Glomerular visceral epithelial cell (primary cell): ENCODE results near the gene FADS1.
A peak's percentile ranks its signal among the peaks of the same experiment; 100 is the strongest.

Source experiments
- DNase-seq: peaks from one replicate; pipeline ENCODE4 v3.0.0-alpha.2; 2016; ENCODE audit errors: extremely low spot score

FADS1 gene

DNA sequence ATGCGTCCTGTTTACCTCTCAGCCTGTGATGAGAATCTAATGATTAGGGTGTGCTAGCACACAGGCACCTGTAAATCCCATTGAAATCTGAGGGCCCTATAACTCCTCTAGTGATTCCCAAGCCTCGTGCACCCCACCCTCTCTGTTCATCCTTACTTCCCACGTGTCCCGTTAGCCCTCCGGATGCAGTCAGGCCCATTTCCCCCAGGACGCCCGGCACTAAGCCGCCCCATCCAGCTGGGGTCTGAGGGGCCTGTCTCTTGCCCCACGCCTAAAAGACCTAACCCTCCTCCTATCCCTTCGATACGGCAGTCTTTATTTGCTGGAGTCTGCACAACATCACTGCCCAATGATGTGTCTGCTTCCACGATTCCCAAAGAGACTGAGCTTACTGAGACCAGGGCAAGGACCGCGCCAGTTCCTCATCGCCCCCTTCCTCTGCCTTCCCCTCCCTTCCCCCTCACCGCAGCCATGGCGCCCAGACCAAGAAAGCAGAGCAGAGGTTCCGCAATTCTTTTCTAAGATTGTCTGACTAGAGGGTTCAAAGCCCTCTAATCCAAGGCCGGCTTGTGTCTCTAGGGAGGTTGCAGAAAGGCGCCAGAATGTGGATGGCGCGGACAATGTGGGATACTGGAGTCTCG lies 10.2 kb upstream of the FADS1 start:
- no peak for DNase-seq

DNA sequence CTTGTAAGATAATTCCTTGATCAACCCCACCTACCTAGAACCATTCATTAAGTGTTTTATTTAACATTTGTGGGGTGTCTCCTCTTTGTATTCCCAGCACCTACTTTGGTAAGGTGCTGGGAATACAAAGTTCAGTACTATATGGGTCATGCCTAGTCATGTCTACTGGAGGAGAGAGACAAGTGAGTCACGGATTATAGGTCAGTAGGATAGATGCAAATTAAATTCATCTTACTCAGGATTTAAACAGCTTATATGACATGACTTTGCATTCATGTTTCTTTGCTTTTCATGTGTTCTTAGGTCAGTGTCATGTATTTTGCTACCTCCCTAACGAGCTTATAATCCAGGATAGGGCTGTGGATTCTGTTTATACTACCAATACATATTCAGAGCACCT lies 3.4 kb upstream of the FADS1 start:
- DNase-seq = peak; percentile 25

GRCh38 chr11:61817471-61818202 lies 834 bp upstream of the FADS1 start:
- DNase-seq = no peak

- peak; percentile 81 for DNase-seq
These were observed 740 bp downstream of the FADS1 start for GRCh38 chr11:61815790-61816735.

DNA sequence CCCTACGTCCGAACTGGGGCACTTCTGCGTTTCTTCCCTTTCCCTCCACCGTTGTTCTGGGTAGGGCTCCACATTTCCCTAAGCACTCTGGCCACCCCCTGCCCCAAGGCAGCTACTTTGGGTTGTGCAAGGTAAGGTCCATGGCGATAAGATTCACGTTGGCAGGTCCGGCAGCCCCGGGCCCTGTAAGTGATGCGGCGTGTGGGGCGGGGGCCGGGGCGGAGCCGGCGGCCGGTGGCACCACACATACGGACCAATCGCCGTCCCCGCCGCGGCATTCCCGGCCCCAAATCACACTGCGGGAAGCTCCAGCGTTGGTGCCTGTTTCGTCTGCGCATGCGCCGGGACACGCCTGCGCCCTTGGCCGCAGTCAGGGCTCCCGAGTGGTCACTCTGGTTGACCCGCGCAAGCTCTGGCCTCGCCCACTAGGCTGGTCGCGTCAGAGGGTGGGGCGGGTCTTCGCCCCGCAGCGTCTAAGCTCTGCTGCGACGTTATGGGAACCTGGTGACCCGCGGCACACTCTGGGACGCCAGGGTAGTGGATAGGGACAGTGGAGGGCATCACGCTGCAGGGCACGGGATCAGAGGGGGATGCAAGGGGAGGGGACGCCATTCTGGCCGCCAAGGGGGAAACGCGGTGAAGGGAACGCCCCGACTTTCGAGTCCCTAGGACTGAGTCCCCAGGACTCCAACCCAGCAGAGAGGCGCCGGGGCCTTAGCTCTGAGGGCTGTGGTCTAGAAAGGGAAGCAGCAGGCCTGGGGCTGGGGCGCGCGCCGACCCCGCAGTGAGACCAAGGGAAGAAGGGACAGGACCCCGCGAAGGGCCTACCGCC lies 1.6 kb downstream of the FADS1 start:
- peak; percentile 96 for DNase-seq

GRCh38 chr11:61814247-61814957 lies 2.4 kb downstream of the FADS1 start:
- peak; percentile 34 for DNase-seq

GRCh38 chr11:61812736-61813411 lies 3.9 kb downstream of the FADS1 start:
- DNase-seq = no peak

GRCh38 chr11:61811831-61812230 lies 5.0 kb downstream of the FADS1 start:
- DNase-seq = no peak

DNA sequence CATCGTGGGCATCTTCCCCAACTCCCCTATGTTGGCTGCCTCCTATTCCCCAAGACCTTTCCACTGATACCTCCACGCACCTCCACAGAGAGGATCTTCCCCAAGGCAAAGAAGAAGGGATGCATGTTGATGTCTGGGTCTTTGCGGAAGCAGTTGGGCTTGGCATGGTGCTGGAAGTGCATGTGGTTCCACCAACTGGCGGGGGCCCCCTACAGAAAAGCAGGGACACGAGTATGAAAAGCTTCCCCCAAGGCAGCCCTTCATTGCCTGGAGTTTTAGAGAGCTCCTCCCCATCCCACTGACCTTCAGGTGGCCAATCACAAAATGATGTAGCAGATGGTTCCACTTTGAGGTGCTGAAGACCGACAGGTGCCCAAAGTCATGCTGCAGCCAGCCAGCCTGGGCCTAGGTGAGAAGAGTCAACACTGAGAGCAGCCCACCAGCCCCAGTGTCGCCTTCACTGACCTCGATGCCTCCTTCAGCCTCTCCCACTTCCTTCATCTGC lies 6.1 kb downstream of the FADS1 start:
- DNase-seq = no peak

GRCh38 chr11:61806785-61807184 lies 10.0 kb downstream of the FADS1 start:
- DNase-seq = no peak

DNA sequence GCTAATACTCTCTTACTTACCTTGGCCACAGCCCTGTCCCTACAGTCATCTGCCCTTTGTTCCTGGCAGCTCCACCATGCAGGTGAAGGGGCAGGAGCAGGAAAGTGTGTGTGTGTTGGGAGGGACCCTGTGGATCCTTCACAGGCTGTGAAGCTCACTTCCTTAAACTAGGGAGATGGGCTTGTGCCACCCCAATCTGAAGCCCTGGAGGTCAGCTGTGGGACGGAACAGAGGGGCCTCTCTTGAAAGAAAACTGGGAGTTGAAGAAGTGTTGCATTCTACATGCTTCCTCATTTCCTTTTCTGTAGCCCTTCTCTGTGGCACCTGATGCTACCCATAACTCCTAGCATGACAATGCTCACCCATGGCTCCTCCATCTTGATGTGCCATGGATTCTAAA lies 11.7 kb downstream of the FADS1 start:
- no peak for DNase-seq

DNA sequence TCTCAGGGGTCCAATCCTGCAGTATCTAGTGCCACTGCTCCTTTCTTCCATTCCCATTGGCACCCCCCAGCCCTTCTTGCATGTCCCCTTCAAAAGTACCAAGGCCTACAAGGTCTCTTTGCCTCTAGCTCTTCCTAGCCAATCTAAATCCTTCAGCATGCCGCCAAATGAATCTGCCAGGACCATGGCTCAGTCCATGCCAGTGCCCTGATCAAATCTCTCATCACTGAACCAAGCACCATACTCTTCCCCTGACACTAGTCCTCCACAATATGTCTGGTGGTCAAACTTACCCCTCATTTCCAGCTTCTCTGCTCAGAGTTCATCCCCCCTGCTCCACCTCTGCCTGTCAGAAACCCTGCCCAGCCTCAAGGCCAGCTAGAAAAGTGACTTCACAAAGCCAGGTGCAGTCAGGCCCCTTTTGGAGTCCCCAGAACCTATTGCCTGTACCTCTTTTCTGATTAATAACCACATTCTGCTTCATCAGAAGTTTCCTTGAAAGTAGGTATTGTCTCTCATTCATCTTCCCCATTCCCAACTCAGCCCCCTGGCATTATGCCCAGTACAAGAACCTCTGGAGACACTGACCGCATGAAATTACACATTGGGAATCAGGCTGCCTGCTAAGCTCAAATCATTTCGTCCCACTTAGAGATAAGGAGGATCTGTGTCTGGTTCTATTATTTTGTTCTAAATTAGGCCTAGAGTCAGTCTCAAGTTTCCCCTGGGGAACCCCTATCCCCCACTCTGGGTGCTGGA lies 12.7 kb downstream of the FADS1 start:
- no peak for DNase-seq

- DNase-seq = no peak
These were observed 14.2 kb downstream of the FADS1 start for GRCh38 chr11:61802605-61803004.

DNA sequence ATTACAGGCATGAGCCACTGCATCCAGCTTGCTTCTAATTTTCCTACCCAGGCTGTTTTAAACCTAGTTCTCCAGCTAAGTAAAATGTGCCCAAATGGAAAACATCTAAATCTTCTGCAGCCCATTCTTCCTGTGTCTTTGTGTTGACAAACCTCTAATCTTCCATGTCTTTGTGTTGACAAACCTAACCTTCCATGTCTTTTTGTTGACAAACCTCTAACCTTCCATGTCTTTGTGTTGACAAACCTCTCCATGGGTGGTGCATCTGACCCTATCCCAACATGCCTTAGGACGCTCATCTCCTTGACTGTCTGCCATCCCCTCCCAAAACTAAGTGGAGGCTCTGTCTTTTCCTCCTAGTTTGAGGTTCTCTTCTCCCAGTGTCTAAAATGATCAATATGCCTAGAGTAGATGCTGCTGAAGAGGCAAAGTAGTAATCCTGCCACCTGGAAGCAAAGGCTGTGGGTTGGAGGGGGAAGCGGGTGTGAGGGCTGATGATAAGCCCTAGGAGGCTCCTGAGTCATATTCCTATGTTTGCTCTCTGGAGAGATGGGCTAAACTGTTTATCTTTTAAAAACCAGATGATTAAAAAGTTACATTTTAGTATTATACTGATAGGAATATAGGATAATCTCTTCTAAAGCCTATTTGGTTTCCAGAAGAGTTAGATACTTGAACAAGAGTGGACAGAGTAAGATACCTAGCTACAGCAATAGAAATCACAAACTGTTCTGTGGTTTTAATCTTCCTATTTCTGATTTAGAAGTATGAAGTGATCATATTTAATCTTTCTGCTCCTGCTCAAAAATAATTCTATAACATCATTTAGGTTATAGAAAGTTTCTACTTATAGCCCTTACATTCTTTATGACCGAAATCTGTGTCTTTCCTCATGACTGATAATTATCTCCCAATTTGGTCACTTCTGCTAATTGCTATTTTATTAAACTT lies 16.2 kb downstream of the FADS1 start:
- DNase-seq = no peak

DNA sequence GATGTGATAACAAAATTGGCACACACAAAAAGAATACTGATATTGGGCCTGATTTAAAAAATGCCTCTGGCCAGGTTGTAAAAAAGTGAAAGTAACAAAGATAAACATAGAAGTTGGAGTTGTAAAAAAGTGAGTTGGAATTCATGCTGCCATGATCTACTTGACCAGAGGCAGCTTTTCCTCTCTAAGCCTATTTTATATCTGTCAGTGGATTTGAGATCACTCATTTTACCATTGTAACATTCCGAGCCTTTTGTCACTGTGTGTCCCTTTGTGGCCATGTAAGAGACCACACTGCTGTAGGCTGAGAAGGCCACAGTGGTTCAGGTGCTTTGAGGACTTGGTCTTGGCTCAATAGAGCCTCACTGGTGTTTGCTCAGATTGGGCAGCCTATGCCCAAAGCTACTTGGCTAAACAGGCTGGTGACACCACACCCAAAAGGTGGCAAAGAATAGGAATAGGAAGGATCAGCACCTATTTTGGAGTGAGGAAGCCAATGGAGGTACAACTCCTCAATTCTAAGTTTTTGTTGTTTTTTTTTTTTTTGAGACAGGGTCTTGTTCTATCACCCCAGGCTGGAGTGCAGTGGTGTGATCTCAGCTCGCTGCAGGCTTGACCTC lies 17.0 kb downstream of the FADS1 start:
- DNase-seq = no peak

DNA sequence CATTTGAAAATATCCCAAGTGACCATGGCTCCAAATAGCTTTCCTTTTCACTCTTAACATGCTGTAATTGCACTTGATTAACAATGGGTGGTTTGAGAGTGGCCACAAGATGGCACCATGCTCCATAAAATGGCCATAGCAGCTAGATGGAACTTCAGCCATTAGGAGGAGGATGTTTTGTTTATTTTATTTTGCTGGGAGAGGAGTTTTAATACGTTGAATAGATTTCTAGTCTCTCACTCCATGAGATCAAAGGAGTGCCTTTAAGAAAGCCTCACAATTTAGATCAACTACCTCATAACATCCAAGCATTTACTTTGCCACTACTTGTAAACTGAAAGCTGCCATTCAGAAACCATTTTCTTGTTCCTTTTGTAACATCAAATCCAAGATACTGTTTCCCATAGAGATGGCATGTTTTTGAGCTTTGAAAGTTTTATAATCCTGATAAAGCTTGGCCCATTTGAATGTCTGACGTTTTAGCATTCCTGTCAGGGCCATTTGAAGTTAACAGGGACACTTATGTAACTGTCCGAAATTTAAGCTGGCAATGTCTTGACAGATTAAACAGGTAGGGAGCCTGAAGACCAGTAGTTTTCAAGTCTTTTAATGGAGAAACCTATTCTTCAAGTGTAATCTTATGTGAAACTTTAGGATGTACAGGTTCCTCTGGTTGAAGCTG lies 19.4 kb downstream of the FADS1 start:
- DNase-seq = peak; percentile 74

DNA sequence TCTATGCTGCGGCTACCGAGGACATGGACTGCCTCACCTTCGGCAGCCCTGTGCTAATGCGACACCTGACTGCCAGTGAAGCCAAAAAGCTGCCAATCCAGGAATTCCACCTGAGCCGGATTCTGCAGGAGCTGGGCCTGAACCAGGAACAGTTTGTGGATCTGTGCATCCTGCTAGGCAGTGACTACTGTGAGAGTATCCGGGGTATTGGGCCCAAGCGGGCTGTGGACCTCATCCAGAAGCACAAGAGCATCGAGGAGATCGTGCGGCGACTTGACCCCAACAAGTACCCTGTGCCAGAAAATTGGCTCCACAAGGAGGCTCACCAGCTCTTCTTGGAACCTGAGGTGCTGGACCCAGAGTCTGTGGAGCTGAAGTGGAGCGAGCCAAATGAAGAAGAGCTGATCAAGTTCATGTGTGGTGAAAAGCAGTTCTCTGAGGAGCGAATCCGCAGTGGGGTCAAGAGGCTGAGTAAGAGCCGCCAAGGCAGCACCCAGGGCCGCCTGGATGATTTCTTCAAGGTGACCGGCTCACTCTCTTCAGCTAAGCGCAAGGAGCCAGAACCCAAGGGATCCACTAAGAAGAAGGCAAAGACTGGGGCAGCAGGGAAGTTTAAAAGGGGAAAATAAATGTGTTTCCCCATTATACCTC lies 20.8 kb downstream of the FADS1 start:
- no peak for DNase-seq
